H9 (cell line): ENCODE data around the gene PAAF1. TPM values are rescaled to one million over a fixed set of nuclear protein-coding genes. Genes with fewer than 3 reads are reported as not detected.

Experiments
- DNase-seq: peaks from one replicate; pipeline ENCODE4 v3.0.0-alpha.2; 2017
- H2AFZ ChIP-seq: one replicate; pipeline ENCODE4 v1.6.1; 2013; ENCODE audit warnings: mild to moderate bottlenecking, low read length, control low read depth, moderate library complexity
- H2AK5ac ChIP-seq: 2 replicates; pipeline ENCODE4 v1.6.1; 2013; ENCODE audit warnings: low read length, control low read depth, mixed read lengths; ENCODE audit not compliant: insufficient read length
- H2BK120ac ChIP-seq: one replicate; pipeline ENCODE4 v1.6.1; 2013; ENCODE audit warnings: low read depth, mild to moderate bottlenecking, low read length, control low read depth, inconsistent platforms; ENCODE audit not compliant: poor library complexity, severe bottlenecking
- H2BK12ac ChIP-seq: 2 replicates; pipeline ENCODE4 v1.6.1; 2013; ENCODE audit warnings: low read length, control low read depth, mixed read lengths, low read depth; ENCODE audit not compliant: insufficient read length
- H2BK15ac ChIP-seq: 2 replicates; pipeline ENCODE4 v1.6.1; 2013; ENCODE audit warnings: low read depth, low read length, control low read depth
- H2BK20ac ChIP-seq: one replicate; pipeline ENCODE4 v1.6.1; 2013; ENCODE audit warnings: low read depth, mild to moderate bottlenecking, low read length, control low read depth, inconsistent platforms; ENCODE audit not compliant: poor library complexity, severe bottlenecking
- H2BK5ac ChIP-seq: 2 replicates; pipeline ENCODE4 v1.6.1; 2013; ENCODE audit warnings: low read length, control low read depth, mixed read lengths; ENCODE audit not compliant: insufficient read length
- H3K14ac ChIP-seq: 2 replicates; pipeline ENCODE4 v1.6.1; 2013; ENCODE audit warnings: low read length, control low read depth; ENCODE audit not compliant: insufficient read depth
- H3K18ac ChIP-seq: 2 replicates; pipeline ENCODE4 v1.6.1; 2013; ENCODE audit warnings: low read depth, mild to moderate bottlenecking, mixed read lengths, low read length, control low read depth; ENCODE audit not compliant: insufficient read length
- H3K23ac ChIP-seq: 2 replicates; pipeline ENCODE4 v1.6.1; 2013; ENCODE audit warnings: low read length, control low read depth, mixed read lengths, low read depth; ENCODE audit not compliant: insufficient read length
- H3K23me2 ChIP-seq: 2 replicates; pipeline ENCODE4 v1.6.1; 2013; ENCODE audit warnings: low read depth, mild to moderate bottlenecking, mixed read lengths, low read length, control low read depth; ENCODE audit not compliant: insufficient read length, poor library complexity, severe bottlenecking
- H3K27ac ChIP-seq: 2 replicates; pipeline ENCODE4 v1.5.1; 2013; ENCODE audit warnings: low read length, control low read depth, mixed read lengths, low read depth; ENCODE audit not compliant: insufficient read length
- H3K27me3 ChIP-seq: 2 replicates; pipeline ENCODE4 v1.6.1; 2013; ENCODE audit warnings: low read length, control low read depth, inconsistent platforms; ENCODE audit not compliant: insufficient read depth
- H3K4ac ChIP-seq: 2 replicates; pipeline ENCODE4 v1.6.1; 2013; ENCODE audit warnings: low read depth, mild to moderate bottlenecking, control low read depth, inconsistent platforms, low read length, moderate library complexity
- H3K4me1 ChIP-seq: 2 replicates; pipeline ENCODE4 v1.6.1; 2013; ENCODE audit warnings: low read length, control low read depth, inconsistent platforms; ENCODE audit not compliant: insufficient read depth
- H3K4me2 ChIP-seq: 2 replicates; pipeline ENCODE4 v1.6.1; 2013; ENCODE audit warnings: low read length, control low read depth, mixed read lengths; ENCODE audit not compliant: insufficient read length, insufficient read depth
- H3K56ac ChIP-seq: 2 replicates; pipeline ENCODE4 v1.6.1; 2013; ENCODE audit warnings: low read depth, mild to moderate bottlenecking, mixed read lengths, low read length, control low read depth; ENCODE audit not compliant: insufficient read length
- H3K79me1 ChIP-seq: 2 replicates; pipeline ENCODE4 v1.6.1; 2013; ENCODE audit warnings: low read depth, mild to moderate bottlenecking, moderate library complexity, low read length, control low read depth, inconsistent platforms; ENCODE audit not compliant: insufficient read depth, poor library complexity, severe bottlenecking
- H3K79me2 ChIP-seq: 2 replicates; pipeline ENCODE4 v1.6.1; 2013; ENCODE audit warnings: low read length, control low read depth, inconsistent platforms; ENCODE audit not compliant: insufficient read depth
- H3K9ac ChIP-seq: 2 replicates; pipeline ENCODE4 v1.6.1; 2013; ENCODE audit warnings: low read length, control low read depth, mixed read lengths; ENCODE audit not compliant: insufficient read length; ENCODE audit errors: extremely low read depth
- H3K9me3 ChIP-seq: one replicate; pipeline ENCODE4 v1.6.1; 2013; ENCODE audit warnings: low read depth, low read length, inconsistent platforms; ENCODE audit not compliant: control insufficient read depth
- H3T11ph ChIP-seq: one replicate; pipeline ENCODE4 v1.6.1; 2013; ENCODE audit warnings: mild to moderate bottlenecking, low read length, control low read depth, inconsistent platforms
- H4K20me1 ChIP-seq: one replicate; pipeline ENCODE4 v1.6.1; 2013; ENCODE audit not compliant: control insufficient read depth, insufficient read length, insufficient read depth
- H4K5ac ChIP-seq: 2 replicates; pipeline ENCODE4 v1.6.1; 2013; ENCODE audit warnings: low read depth, mild to moderate bottlenecking, mixed read lengths, low read length, control low read depth; ENCODE audit not compliant: insufficient read length
- H4K8ac ChIP-seq: replicated peaks from 2 replicates; pipeline ENCODE4 v1.6.1; 2013; ENCODE audit warnings: low read length, control low read depth, mixed read lengths, low read depth; ENCODE audit not compliant: insufficient read length
- H4K91ac ChIP-seq: 2 replicates; pipeline ENCODE4 v1.6.1; 2013; ENCODE audit warnings: low read depth, mild to moderate bottlenecking, moderate library complexity, mixed read lengths, low read length, control low read depth; ENCODE audit not compliant: insufficient read length
- H3K27ac Mint-ChIP-seq, 3 experiments: 2 replicates in 2 of 3; 3 replicates in 1 of 3; pipeline ENCODE4 v1.8.0; 2020 to 2021; ENCODE audit warnings: mixed read lengths in 3 of 3, mild to moderate bottlenecking in 1 of 3, moderate library complexity in 1 of 3
- H3K27me3 Mint-ChIP-seq: 2 replicates; pipeline ENCODE4 v1.8.0; 2021; ENCODE audit warnings: low read depth, mild to moderate bottlenecking, moderate library complexity, mixed read lengths
- H3K36me3 Mint-ChIP-seq, 3 experiments: 2 replicates in 2 of 3; 3 replicates in 1 of 3; pipeline ENCODE4 v1.8.0; 2020 to 2021; ENCODE audit warnings: low read depth in 3 of 3, mixed read lengths in 3 of 3; ENCODE audit not compliant: insufficient read depth in 1 of 3
- H3K4me1 Mint-ChIP-seq, 2 experiments: 2 replicates each; pipeline ENCODE4 v1.8.0; 2020; ENCODE audit warnings: mixed read lengths in 2 of 2
- H3K4me3 Mint-ChIP-seq, 2 experiments: 2 replicates in 1 of 2; 3 replicates in 1 of 2; pipeline ENCODE4 v1.8.0; 2020 to 2021; ENCODE audit warnings: mild to moderate bottlenecking in 2 of 2, mixed read lengths in 2 of 2, moderate library complexity in 1 of 2
- H3K9me3 Mint-ChIP-seq, 2 experiments: 2 replicates in 1 of 2; 3 replicates in 1 of 2; pipeline ENCODE4 v1.8.0; 2020; ENCODE audit warnings: mild to moderate bottlenecking in 2 of 2, mixed read lengths in 2 of 2, moderate library complexity in 1 of 2
- CTCF ChIP-seq: fragments of 200-600 bp; sonication (generic); conservative IDR thresholded peaks from 3 replicates; pipeline ENCODE4 v1.8.0; 2021; ENCODE audit warnings: antibody characterized with exemption, mild to moderate bottlenecking
- WGBS: extraction: QIAGEN DNeasy Blood & Tissue Kit; methylation state at CpG from one replicate; pipeline ENCODE4 v1.1.7; 2013; ENCODE audit warnings: missing lambda C conversion rate, low lambda C conversion rate, mixed read lengths; ENCODE audit not compliant: insufficient read length; ENCODE audit errors: extremely low coverage; 5-methylcytosine and 5-hydroxymethylcytosine counted together
- total RNA-seq: library from RNA; stranded (reverse); gene quantifications from 2 replicates; pipeline ENCODE4 v1.2.1, GENCODE V29; 2021

PAAF1 gene
- total RNA-seq, 1 experiment from 2014 or later: 24.3 TPM

- no peak overlapping the region for H2BK5ac ChIP-seq
- H3K27me3 ChIP-seq: no peaks in the 10 kb centered on the region
- peaks cover 0 to 5% (median 0%) of the 10 kb centered on the region in 3 experiments; a peak in 3 of 7 replicates for H3K36me3 Mint-ChIP-seq
- no peak overlapping the region for H3T11ph ChIP-seq
- no peaks in the 10 kb centered on the region for H4K20me1 ChIP-seq
- H3K9ac ChIP-seq: no peak overlapping the region
- no peaks in the 10 kb centered on the region for H3K79me1 ChIP-seq
- peaks cover 2 to 13% of the 10 kb centered on the region in 2 experiments for H3K4me1 Mint-ChIP-seq
- H2AK5ac ChIP-seq: no peak overlapping the region
- no peaks in the 10 kb centered on the region for H3K9me3 Mint-ChIP-seq
- H3K9me3 ChIP-seq: no peaks in the 10 kb centered on the region
- H2BK15ac ChIP-seq: no peak overlapping the region
- H3K27ac Mint-ChIP-seq: no peak overlapping the region
- H3K4me1 ChIP-seq: 0 out of 2 replicates have a peak, but pooled peaks cover 3% of the 10 kb centered on the region
- no peak overlapping the region for H3K4me2 ChIP-seq
- no peak overlapping the region for H2BK12ac ChIP-seq
- H3K23me2 ChIP-seq: no peaks in the 10 kb centered on the region
- WGBS: no CpG with 5 or more reads among the region's 1 CpG
- H3K18ac ChIP-seq: no peak overlapping the region
- H4K5ac ChIP-seq: no peak overlapping the region
- H3K4ac ChIP-seq: no peak overlapping the region
- no peak overlapping the region for H3K4me3 Mint-ChIP-seq
- H3K27ac ChIP-seq: no peak overlapping the region
- DNase-seq: no peak
- H2AFZ ChIP-seq: no peak overlapping the region
- H3K79me2 ChIP-seq: no peaks in the 10 kb centered on the region
- no peak overlapping the region for H3K14ac ChIP-seq
- H3K27me3 Mint-ChIP-seq: no peaks in the 10 kb centered on the region
- TF ChIP-seq CTCF: no peak
- no peak overlapping the region for H4K8ac ChIP-seq
- H4K91ac ChIP-seq: no peak overlapping the region
- no peak overlapping the region for H2BK120ac ChIP-seq
- H2BK20ac ChIP-seq: no peak overlapping the region
- no peak overlapping the region for H3K56ac ChIP-seq
- no peak overlapping the region for H3K23ac ChIP-seq
These were observed 22.1 kb upstream of the PAAF1 start for GRCh38 chr11:73854680-73855079.
